IPS DF 19.7 (cell line): ENCODE data around the gene CALR.
"Not testable (repeated sequence)": the region's sequence is repeated elsewhere in the genome, so short reads cannot be mapped to it uniquely, and the experiment has no call there.

Experiments
- DNase-seq: peaks from one replicate; pipeline ENCODE4 v3.0.0-alpha.2; 2013; ENCODE audit warnings: low read depth, low spot score

The CALR gene

GRCh38 chr19:12933287-12934072 is 4.9 kb upstream of the CALR start, which contains the start of gene FARSA:
Gene FARSA, minus strand, starts transcription at chr19:12933711. Its CDS starts 15 bp downstream, at chr19:12933696.
- peak; percentile 76 for DNase-seq

GRCh38 chr19:12935071-12935470 is 3.3 kb upstream of the CALR start:
- no peak for DNase-seq

GRCh38 chr19:12936582-12936981 is 1.8 kb upstream of the CALR start:
- DNase-seq: no peak

DNA sequence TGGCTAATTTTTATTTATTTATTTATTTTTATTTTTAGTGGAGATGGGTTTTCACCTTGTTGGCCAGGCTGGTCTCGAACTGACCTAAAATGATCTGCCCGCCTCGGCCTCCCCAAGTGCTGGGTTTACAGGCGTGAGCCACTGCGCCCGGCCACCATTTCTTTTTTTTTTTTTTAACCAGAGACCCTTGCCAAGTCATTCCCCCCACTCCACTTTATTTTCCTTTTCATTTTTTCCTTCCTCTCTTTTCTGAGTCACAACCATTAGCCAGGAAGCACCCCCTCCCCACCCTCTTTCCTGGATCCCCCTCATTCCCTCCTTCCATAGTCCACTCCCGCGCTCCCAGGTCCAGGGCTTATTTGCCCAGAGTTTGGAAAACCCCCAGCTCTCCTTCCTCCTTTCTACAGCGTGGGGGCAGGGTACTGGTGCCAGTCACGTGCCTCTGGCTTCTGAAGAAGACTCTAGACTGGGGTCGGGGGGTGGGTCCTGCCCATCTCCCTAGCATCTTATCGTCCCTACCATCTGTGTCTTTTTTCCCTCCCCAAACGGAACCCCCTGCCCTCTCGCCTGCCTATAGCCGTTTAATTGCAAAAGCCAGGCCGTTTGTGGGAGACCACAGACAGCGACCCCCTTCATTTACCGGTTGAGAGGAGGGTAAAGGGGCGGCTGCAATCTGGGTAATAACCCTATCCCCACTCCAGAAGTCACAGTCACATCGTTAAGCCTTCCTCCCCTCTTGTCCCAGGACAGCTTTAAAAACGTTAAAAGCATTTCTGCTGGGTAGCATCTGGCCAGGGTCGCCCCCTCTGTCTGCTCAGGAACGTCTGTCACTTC is 1.1 kb upstream of the CALR start:
- DNase-seq: no peak

- DNase-seq: no peak
Observed at GRCh38 chr19:12938779-12939601, 581 bp downstream of the CALR start.

DNA sequence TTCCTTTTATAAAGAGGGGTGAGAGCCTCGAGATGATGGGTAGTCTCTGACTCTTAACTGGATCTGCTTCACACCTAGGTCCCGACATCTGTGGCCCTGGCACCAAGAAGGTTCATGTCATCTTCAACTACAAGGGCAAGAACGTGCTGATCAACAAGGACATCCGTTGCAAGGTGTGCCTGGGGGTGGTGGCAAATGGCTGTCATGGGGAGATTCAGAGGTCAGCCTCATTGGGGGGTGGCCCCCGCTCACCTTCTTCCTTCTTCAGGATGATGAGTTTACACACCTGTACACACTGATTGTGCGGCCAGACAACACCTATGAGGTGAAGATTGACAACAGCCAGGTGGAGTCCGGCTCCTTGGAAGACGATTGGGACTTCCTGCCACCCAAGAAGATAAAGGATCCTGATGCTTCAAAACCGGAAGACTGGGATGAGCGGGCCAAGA is 1.6 kb downstream of the CALR start:
- DNase-seq: no peak

GRCh38 chr19:12940897-12941296 is 2.5 kb downstream of the CALR start:
- no peak for DNase-seq

GRCh38 chr19:12943437-12944044 is 5.1 kb downstream of the CALR start:
- no peak for DNase-seq

- no peak for DNase-seq
Observed at GRCh38 chr19:12944104-12944674, 5.8 kb downstream of the CALR start.

DNA sequence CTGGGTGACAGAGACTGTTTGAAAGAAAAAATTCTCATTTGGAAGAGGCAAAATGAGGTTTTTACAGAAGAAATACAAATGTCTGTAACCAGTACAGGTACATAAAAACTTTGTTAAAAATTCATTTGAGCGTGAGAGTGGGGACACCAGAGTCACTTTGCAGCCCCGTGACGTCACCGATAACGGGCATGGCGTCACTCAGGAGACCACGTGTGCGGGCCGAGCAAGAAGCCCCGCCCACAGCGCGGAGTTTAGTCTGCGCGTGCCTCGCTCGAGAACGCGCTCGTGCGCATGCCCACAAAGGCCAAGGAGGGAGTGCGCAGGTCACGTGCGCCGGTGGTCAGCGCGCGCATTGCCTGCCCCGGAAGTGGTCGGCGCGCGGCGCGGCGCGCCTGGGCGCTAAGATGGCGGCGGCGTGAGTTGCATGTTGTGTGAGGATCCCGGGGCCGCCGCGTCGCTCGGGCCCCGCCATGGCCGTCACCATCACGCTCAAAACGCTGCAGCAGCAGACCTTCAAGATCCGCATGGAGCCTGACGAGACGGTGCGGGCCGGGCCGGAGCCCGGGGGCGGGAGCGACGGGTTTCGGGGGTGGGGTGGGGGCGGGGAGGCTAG is 7.2 kb downstream of the CALR start, which contains the start of gene RAD23A:
TSS of gene RAD23A (plus strand) at position 384 of the 613 bp plus-strand sequence. CDS start at position 471, 87 bp downstream.
- peak; percentile 89 for DNase-seq

DNA sequence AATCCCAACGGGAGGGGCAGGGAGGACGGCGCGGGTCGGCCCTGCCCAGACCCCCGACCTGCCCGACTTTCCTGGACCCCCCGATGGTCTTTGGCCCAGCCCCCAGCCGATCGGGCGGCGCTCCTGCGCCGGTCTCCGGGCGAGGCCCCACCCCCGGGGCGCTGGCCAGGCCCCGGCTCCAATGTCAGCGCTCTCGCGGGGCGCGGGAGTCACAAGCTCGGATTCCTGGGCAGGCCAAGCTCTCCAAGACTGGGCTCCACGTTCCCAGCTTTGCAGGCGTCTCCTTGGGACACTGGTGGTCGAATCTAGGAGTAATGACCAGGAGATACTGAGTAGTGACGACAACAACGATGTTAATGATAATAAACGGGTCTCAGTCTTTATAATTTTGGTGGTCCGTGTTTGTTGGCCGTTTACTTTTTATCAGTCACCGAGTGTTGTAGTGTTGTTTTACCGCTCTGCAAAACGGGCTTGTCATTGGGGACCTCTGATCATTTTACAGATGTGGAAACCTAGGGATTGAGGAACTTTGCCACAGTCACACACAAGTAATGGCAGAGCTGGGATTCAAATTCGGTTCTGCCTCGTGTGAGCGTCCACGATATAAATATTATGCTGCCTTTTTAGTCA is 7.8 kb downstream of the CALR start:
- DNase-seq: no peak

DNA sequence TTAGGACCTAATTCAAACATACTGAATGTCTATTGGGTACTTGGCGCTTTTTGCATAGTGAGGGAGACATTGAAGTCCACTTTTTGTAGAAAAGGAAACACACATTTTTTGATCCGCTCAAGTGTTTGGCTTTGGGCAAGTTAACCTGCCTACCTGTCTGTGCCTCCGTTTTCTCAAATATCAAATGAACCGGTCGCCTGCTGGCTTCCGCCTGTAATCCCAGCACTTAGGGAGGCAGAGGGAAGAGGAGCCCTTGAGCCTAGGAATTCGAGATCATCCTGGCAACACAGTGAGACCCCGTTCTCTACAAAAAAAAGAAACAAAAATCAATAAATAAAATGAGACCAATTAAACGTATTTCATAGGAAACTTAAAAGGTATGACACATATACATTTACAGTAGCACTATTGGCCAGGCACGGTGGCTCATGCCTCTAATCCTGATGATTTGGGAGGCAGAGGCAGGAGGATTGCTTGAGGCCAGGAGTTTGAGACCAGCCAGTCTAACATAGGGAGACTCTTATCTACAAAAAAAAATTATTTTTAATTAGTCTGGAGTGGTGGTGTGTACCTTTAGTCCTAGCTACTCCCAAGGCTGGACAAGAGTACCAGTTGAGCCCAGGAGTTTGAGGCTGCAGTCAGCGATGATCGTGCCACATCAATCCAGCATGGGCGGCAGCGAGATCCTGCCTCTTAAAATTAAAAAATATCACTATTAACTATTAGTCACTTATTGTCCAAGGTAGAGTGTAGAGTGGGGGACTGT is 8.5 kb downstream of the CALR start:
- DNase-seq: no peak

DNA sequence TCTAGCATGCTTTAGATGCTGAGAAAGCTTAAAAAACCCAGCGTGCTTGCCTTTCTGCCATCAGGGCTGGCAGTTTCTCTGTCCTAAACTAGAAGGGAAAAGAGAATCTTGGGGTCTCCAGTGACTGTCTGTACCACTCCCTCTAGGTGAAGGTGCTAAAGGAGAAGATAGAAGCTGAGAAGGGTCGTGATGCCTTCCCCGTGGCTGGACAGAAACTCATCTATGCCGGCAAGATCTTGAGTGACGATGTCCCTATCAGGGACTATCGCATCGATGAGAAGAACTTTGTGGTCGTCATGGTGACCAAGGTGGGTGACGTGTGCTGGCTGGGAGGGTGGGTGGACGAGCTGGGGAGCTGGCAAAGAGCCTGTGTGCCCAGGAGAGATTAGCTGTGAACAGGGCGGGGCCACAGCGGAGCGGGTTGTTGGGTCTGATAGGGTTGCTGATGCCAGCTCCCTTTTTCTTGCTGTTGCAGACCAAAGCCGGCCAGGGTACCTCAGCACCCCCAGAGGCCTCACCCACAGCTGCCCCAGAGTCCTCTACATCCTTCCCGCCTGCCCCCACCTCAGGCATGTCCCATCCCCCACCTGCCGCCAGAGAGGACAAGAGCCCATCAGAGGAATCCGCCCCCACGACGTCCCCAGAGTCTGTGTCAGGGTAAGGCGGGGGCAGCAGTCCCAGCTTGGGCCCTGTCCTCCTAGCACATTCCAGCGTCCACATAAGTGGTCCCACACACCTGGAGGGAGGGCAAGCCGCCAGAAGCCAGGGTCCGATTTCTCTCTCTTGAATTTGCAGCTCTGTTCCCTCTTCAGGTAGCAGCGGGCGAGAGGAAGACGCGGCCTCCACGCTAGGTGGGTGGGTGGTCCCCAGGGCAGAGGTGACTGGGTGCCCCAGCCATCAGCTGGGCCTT is 9.5 kb downstream of the CALR start:
- DNase-seq: no peak

DNA sequence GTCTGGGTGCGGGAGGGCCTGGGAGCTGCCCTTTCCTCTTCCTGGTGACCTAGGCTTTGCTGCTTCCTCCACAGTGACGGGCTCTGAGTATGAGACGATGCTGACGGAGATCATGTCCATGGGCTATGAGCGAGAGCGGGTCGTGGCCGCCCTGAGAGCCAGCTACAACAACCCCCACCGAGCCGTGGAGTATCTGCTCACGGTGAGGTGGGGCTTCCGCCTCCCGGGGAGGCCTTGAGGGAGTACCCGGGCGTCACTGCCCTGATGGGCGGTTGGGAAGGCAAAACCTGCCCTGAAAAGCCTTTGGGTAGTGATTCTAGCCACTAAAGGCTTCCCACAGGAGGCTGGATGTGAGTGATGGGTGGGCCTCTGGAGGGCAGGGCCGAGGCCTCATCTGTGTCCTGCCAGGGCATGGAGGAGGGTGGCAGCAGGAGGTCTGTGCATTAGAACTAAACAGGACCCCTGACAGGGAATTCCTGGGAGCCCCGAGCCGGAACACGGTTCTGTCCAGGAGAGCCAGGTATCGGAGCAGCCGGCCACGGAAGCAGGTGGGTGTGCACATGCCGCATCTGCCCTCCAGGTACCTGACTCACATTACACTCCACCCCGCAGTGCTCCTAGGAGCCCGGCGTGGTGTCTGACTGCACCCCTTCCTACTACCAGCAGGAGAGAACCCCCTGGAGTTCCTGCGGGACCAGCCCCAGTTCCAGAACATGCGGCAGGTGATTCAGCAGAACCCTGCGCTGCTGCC is 10.4 kb downstream of the CALR start:
- no peak for DNase-seq

DNA sequence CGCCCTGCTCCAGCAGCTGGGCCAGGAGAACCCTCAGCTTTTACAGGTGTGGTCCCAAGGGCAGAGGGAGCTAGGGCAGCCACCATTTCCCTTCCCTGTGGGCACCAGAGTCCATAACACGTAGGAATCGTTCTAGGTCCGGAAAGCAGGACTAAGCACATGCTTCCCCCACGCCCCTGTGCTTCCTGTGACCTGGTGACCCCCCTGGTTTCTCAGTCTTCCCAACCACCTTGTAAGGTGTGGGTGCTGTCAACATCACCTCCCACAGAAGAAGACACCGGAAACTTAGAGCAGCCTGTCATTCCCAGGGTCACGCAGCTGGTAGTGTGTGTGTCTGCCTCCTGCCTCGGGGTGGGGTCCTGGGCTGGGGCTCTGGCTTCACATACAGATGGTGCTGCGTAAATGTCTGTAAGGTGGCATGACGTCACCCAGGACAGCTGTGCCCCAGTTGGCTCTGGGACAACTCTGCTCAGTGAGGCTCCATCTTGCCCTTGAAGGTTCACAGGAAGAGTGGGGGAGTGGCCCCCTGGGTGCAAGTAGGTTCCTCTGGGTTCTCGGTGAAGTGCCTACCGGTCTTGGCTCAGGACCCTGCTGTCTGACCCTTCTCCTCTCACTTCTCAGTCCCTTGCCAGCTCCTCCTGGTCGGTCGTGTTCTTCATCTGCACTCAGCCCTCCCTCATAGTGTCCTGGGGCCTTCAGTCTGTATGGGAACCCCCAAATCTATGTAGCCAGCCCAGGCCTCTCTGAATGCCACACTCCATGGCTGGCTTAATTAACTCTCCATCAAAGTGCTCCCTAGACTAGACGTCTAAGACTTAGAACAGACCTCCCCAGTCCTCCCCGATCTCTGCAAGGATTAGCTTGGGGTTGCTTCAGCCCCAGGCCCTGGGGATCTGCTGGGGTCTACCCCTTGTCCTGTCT is 11.2 kb downstream of the CALR start:
- no peak for DNase-seq

DNA sequence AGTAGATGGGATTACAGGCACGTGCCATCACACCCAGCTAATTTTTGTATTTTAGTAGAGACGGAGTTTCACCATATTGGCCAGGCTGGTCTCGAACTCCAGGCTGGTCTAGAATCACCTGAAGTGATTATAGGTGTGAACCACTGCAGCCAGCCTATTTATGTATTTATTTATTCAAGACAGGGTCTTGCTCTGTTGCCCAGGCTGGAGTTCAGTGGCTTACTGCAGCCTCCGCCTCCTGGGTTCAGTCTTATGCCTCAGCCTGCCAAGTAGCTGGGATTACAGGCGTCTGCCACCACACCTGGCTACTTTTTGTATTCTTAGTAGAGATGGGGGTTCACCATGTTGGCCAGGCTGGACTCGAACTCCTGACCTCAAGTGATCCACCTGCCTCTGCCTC is 13.6 kb downstream of the CALR start:
- not testable (repeated sequence) for DNase-seq
